HEK293 (cell line): Measurements from ENCODE around the gene MSI1.

Experiments
- SP2 ChIP-seq: fragments of 450-650 bp; formaldehyde crosslinking; IDR thresholded peaks from 2 replicates; pipeline ENCODE4 v1.5.1; 2016; ENCODE audit warnings: missing biosample characterization, missing genetic modification characterization
- TRIM28 ChIP-seq: IDR thresholded peaks from 2 replicates; pipeline ENCODE4 v1.6.1; 2011; ENCODE audit warnings: low read length, control low read depth, borderline replicate concordance
- ZEB2 ChIP-seq: fragments of 450-650 bp; formaldehyde crosslinking; IDR thresholded peaks from 2 replicates; pipeline ENCODE4 v1.5.1; 2016; ENCODE audit warnings: missing biosample characterization, missing genetic modification characterization
- ZNF114 ChIP-seq: fragments of 450-650 bp; formaldehyde crosslinking; IDR thresholded peaks from 2 replicates; pipeline ENCODE4 v1.5.0; 2017; ENCODE audit warnings: missing biosample characterization, missing genetic modification characterization
- ZNF404 ChIP-seq: fragments of 450-650 bp; formaldehyde crosslinking; IDR thresholded peaks from 2 replicates; pipeline ENCODE4 v1.5.1; 2017; ENCODE audit warnings: missing biosample characterization, missing genetic modification characterization
- ZNF747 ChIP-seq: fragments of 450-650 bp; formaldehyde crosslinking; IDR thresholded peaks from 2 replicates; pipeline ENCODE4 v1.5.1; 2016; ENCODE audit warnings: missing biosample characterization, missing genetic modification characterization
- TF ChIP-seq, protein P1 (sequence below): fragments of 450-650 bp; formaldehyde crosslinking; IDR thresholded peaks from 2 replicates; pipeline ENCODE4 v1.5.1; 2016; ENCODE audit warnings: missing biosample characterization, missing genetic modification characterization
- TF ChIP-seq, protein P2 (sequence below): fragments of 450-650 bp; formaldehyde crosslinking; IDR thresholded peaks from 2 replicates; pipeline ENCODE4 v1.5.1; 2016; ENCODE audit warnings: missing biosample characterization, missing genetic modification characterization
- TF ChIP-seq, protein P3 (sequence below): fragments of 450-650 bp; formaldehyde crosslinking; IDR thresholded peaks from 2 replicates; pipeline ENCODE4 v1.5.1; 2017; ENCODE audit warnings: missing biosample characterization, missing genetic modification characterization

DNA sequence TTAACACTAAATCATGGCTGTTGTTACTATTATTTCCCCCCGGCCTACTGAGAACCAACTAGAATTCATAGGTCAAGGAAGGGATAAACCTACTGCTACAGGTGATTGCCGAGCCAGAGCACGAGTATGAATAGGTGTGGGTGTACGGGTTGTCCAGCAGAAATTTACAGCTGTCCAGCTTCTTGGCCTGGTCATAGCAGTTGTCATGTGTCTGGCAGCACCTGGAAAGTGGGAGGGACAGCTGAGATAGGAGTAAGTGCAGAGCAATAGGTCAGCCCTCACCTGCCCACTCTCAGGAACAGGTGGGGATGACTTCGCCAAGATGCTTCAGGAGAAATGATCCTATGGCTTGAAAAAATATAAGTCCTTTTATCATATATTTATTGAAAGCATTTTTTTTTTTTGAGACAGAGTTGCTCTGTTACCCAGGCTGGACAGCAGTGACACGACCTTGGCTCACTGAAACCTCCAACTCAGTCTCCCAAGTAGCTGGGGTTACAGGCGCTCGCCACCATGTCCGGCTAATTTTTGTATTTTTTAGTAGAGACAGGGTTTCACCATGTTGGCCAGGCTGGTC is 44.0 kb downstream of the MSI1 start:
- TF ChIP-seq ZNF114, result no peak
- TF ChIP-seq, protein P1, sequence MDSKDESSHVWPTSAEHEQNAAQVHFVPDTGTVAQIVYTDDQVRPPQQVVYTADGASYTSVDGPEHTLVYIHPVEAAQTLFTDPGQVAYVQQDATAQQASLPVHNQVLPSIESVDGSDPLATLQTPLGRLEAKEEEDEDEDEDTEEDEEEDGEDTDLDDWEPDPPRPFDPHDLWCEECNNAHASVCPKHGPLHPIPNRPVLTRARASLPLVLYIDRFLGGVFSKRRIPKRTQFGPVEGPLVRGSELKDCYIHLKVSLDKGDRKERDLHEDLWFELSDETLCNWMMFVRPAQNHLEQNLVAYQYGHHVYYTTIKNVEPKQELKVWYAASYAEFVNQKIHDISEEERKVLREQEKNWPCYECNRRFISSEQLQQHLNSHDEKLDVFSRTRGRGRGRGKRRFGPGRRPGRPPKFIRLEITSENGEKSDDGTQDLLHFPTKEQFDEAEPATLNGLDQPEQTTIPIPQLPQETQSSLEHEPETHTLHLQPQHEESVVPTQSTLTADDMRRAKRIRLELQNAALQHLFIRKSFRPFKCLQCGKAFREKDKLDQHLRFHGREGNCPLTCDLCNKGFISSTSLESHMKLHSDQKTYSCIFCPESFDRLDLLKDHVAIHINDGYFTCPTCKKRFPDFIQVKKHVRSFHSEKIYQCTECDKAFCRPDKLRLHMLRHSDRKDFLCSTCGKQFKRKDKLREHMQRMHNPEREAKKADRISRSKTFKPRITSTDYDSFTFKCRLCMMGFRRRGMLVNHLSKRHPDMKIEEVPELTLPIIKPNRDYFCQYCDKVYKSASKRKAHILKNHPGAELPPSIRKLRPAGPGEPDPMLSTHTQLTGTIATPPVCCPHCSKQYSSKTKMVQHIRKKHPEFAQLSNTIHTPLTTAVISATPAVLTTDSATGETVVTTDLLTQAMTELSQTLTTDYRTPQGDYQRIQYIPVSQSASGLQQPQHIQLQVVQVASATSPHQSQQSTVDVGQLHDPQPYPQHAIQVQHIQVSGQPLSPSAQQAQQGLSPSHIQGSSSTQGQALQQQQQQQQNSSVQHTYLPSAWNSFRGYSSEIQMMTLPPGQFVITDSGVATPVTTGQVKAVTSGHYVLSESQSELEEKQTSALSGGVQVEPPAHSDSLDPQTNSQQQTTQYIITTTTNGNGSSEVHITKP (tag by site-specific recombination), result no peak
- no peak for TF ChIP-seq SP2 (tag by site-specific recombination)
- no peak for TF ChIP-seq ZEB2 (tag by site-specific recombination)
- TF ChIP-seq, protein P2, sequence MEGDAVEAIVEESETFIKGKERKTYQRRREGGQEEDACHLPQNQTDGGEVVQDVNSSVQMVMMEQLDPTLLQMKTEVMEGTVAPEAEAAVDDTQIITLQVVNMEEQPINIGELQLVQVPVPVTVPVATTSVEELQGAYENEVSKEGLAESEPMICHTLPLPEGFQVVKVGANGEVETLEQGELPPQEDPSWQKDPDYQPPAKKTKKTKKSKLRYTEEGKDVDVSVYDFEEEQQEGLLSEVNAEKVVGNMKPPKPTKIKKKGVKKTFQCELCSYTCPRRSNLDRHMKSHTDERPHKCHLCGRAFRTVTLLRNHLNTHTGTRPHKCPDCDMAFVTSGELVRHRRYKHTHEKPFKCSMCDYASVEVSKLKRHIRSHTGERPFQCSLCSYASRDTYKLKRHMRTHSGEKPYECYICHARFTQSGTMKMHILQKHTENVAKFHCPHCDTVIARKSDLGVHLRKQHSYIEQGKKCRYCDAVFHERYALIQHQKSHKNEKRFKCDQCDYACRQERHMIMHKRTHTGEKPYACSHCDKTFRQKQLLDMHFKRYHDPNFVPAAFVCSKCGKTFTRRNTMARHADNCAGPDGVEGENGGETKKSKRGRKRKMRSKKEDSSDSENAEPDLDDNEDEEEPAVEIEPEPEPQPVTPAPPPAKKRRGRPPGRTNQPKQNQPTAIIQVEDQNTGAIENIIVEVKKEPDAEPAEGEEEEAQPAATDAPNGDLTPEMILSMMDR (tag by site-specific recombination), result no peak
- TF ChIP-seq ZNF404 (tag by site-specific recombination), result no peak
- no peak for TF ChIP-seq ZNF747 (tag by site-specific recombination)
- TF ChIP-seq, protein P3, sequence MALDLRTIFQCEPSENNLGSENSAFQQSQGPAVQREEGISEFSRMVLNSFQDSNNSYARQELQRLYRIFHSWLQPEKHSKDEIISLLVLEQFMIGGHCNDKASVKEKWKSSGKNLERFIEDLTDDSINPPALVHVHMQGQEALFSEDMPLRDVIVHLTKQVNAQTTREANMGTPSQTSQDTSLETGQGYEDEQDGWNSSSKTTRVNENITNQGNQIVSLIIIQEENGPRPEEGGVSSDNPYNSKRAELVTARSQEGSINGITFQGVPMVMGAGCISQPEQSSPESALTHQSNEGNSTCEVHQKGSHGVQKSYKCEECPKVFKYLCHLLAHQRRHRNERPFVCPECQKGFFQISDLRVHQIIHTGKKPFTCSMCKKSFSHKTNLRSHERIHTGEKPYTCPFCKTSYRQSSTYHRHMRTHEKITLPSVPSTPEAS, result no peak
- no peak for TF ChIP-seq TRIM28
